Measurements from ENCODE around the gene MRPS26. TPM values are rescaled to one million over a fixed set of nuclear protein-coding genes. Genes with fewer than 3 reads are reported as not detected.

The MRPS26 gene
- total RNA-seq, 1 experiment from 2014 or later: 105 TPM

DNA sequence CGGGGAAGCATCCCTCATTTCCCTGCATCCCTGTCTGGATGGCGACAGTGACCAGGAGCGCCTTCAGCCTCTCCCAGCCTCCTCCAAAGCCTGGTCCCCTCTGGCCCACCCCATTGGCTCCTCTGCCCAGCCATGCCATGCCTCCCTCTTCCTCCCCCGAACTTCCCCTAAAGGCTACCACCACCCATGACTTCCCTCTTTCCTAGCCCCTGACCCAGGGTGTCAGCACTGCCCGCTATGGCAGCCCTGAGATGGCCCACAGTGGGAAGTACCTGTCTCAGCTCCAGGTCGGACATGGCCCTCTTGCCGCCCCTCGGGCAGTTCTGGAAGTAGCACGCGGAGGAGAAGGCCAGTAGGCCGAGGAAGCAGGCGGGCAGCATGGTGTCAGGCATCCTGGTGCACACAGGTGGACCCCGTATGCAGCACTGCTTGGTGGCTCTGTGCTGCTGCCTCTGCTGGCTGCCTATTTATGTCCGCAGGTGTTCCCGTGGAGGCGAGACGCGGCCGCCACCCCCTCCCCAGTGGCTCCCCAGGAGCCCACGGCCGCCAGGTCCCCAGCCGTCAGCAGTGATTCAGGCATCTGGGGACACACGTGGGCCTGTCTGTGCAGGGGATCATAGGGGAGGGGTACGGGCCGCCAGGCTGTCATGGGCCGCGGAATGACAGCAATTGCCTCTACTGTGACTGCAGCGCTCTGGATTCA lies 38.6 kb downstream of the MRPS26 start, which contains the start of gene AVP (continued):
- no peak for TF ChIP-seq NR2C2 (CRISPR knock-in tag; IDR thresholded peaks at IDR 0.05)

DNA sequence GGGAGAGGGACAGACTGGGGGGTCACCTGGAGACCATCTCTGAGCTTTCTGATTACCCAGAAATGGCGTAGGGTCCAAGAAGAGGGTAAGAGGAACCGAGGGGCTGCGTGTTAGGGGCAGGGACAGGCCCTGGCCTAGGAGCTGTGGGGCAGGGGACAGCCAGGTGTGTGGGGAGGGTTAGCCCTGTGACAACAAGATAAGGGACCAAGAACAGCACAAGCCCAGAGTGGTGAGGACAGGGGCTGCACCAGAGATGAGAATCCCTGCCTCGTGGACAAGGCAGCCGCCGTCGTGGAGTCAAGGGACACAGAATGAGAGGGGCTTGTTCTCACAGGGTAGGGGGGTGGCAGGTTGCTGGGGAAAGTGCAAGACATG lies 39.1 kb downstream of the MRPS26 start:
- H3K27ac Mint-ChIP-seq: no peak overlapping the region
- no peaks in the 10 kb centered on the region for H3K36me3 Mint-ChIP-seq
- TF ChIP-seq, protein P1, sequence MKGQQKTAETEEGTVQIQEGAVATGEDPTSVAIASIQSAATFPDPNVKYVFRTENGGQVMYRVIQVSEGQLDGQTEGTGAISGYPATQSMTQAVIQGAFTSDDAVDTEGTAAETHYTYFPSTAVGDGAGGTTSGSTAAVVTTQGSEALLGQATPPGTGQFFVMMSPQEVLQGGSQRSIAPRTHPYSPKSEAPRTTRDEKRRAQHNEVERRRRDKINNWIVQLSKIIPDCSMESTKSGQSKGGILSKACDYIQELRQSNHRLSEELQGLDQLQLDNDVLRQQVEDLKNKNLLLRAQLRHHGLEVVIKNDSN (CRISPR knock-in tag; IDR thresholded peaks at IDR 0.05): no peak
- TF ChIP-seq TEAD1 (CRISPR knock-in tag; IDR thresholded peaks at IDR 0.05) (no peak), SMAD4 (CRISPR knock-in tag; IDR thresholded peaks at IDR 0.05) (no peak), ZBTB21 (CRISPR knock-in tag; IDR thresholded peaks at IDR 0.05; ENCODE audit: borderline replicate concordance) (no peak), GABPB1 (CRISPR knock-in tag; IDR thresholded peaks at IDR 0.05) (no peak), TP53 (CRISPR knock-in tag; IDR thresholded peaks at IDR 0.05) (no peak), ATF1 (CRISPR knock-in tag; IDR thresholded peaks at IDR 0.05) (no peak), PRRX2 (CRISPR knock-in tag; IDR thresholded peaks at IDR 0.05) (no peak), ZNF423 (CRISPR knock-in tag; IDR thresholded peaks at IDR 0.05) (no peak), PREB (CRISPR knock-in tag; IDR thresholded peaks at IDR 0.05; ENCODE audit: borderline replicate concordance) (no peak), CREM (CRISPR knock-in tag; IDR thresholded peaks at IDR 0.05) (no peak), ZNF281 (CRISPR knock-in tag; IDR thresholded peaks at IDR 0.05) (no peak), OVOL2 (CRISPR knock-in tag; IDR thresholded peaks at IDR 0.05; ENCODE audit: borderline replicate concordance) (no peak)
- TF ChIP-seq, protein P2, sequence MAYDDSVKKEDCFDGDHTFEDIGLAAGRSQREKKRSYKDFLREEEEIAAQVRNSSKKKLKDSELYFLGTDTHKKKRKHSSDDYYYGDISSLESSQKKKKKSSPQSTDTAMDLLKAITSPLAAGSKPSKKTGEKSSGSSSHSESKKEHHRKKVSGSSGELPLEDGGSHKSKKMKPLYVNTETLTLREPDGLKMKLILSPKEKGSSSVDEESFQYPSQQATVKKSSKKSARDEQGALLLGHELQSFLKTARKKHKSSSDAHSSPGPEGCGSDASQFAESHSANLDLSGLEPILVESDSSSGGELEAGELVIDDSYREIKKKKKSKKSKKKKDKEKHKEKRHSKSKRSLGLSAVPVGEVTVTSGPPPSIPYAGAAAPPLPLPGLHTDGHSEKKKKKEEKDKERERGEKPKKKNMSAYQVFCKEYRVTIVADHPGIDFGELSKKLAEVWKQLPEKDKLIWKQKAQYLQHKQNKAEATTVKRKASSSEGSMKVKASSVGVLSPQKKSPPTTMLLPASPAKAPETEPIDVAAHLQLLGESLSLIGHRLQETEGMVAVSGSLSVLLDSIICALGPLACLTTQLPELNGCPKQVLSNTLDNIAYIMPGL (CRISPR knock-in tag; IDR thresholded peaks at IDR 0.05): no peak
- DNase-seq (ENCODE audit: low spot score) (no peak), ATAC-seq (no peak)
- H3K27me3 Mint-ChIP-seq (ENCODE audit: low read depth): peaks cover 42% of the 10 kb centered on the region
- POLR2A ChIA-PET: no interaction called here
- H3K4me3 Mint-ChIP-seq: no peak overlapping the region
- CTCF ChIA-PET: no interaction called here
- peaks cover 3% of the 10 kb centered on the region for H3K9me3 Mint-ChIP-seq
- peaks cover 7% of the 10 kb centered on the region; the same call in 1 of the 2 replicates for H3K4me1 Mint-ChIP-seq

DNA sequence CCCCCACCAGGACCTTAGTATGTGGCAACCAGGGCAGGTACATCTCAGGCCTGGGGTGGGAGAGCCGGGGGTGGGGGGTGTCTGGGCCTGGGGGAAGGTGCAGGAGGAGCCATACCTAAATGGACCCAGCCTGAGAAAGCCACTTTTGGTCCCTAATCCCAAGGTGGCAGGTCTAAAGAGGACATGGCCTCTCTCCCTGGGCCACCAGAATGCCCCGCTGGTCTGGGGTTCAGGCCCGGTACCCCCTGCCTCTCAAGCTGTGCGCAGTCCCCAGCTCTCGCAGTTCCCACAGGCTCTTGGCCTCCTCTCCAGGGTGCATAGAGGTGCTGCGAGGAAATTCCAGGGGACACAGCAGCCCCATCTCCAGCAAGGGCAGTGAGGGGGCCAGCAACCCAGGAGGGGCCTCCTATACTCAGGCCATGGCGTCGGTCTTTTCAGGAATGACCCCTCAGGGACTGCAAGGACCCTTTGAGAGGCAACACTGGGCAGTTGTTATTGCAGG lies 39.8 kb downstream of the MRPS26 start:
- no peak for DNase-seq (ENCODE audit: low spot score)
- Mint-ChIP-seq H3K36me3 (no peaks in the 10 kb centered on the region), H3K27ac (no peak overlapping the region), H3K4me1 (peaks cover 7% of the 10 kb centered on the region), H3K27me3 (ENCODE audit: low read depth) (peaks cover 40% of the 10 kb centered on the region), H3K9me3 (peaks cover 3% of the 10 kb centered on the region), H3K4me3 (no peak overlapping the region)
- CTCF ChIA-PET: interaction anchor here (1.0 to 2.2 kb wide), 2 partner anchors 8 to 32 kb away, joined by 3 to 5 read pairs; no protein-coding TSS in a partner anchor
- no peak for ATAC-seq
- POLR2A ChIA-PET: no interaction called here
- no peak for TF ChIP-seq JUN (CRISPR knock-in tag; IDR thresholded peaks at IDR 0.05)
- no peak for TF ChIP-seq ATF1 (CRISPR knock-in tag; IDR thresholded peaks at IDR 0.05)
- TF ChIP-seq SOX15 (CRISPR knock-in tag; IDR thresholded peaks at IDR 0.05): no peak
- TF ChIP-seq NFATC4 (CRISPR knock-in tag; IDR thresholded peaks at IDR 0.05): no peak
- TF ChIP-seq CREB1 (CRISPR knock-in tag; IDR thresholded peaks at IDR 0.05): no peak
- TF ChIP-seq RELA (CRISPR knock-in tag; IDR thresholded peaks at IDR 0.05; ENCODE audit: borderline replicate concordance): no peak
- TF ChIP-seq SMAD4 (CRISPR knock-in tag; IDR thresholded peaks at IDR 0.05): no peak
- TF ChIP-seq ESRRA (CRISPR knock-in tag; IDR thresholded peaks at IDR 0.05; ENCODE audit: borderline replicate concordance): no peak
- TF ChIP-seq ZNF396 (CRISPR knock-in tag; IDR thresholded peaks at IDR 0.05; ENCODE audit: borderline replicate concordance): no peak
- no peak for TF ChIP-seq ARID4B (CRISPR knock-in tag; IDR thresholded peaks at IDR 0.05; ENCODE audit: borderline replicate concordance)
- no peak for TF ChIP-seq ZNF232 (CRISPR knock-in tag; IDR thresholded peaks at IDR 0.05)

Data from WTC11 (cell line).